ENCODE data around the gene LEP.

Gene LEP

GRCh38 chr7:128206017-128206746 lies 34.9 kb upstream of the LEP start:
- Mint-ChIP-seq H3K27ac (no peak overlapping the region), H3K4me1 (ENCODE audit: low read depth) (peaks cover 6% of the 10 kb centered on the region), H3K36me3 (ENCODE audit: low read depth) (no peaks in the 10 kb centered on the region), H3K9me3 (no peaks in the 10 kb centered on the region), H3K4me3 (no peak overlapping the region), H3K27me3 (ENCODE audit: low read depth) (peaks cover 35% of the 10 kb centered on the region)

GRCh38 chr7:128206747-128207500 lies 34.2 kb upstream of the LEP start:
- Mint-ChIP-seq H3K27ac (no peak overlapping the region), H3K36me3 (ENCODE audit: low read depth) (no peaks in the 10 kb centered on the region), H3K4me3 (no peak overlapping the region), H3K9me3 (no peaks in the 10 kb centered on the region), H3K27me3 (ENCODE audit: low read depth) (peaks cover 28% of the 10 kb centered on the region), H3K4me1 (ENCODE audit: low read depth) (peaks cover 1% of the 10 kb centered on the region)

- no peak overlapping the region for H3K4me3 Mint-ChIP-seq
- no peaks in the 10 kb centered on the region for H3K4me1 Mint-ChIP-seq (ENCODE audit: low read depth)
- no peak overlapping the region for H3K27ac Mint-ChIP-seq
- H3K27me3 Mint-ChIP-seq (ENCODE audit: low read depth): peaks cover 22% of the 10 kb centered on the region
- H3K9me3 Mint-ChIP-seq: no peaks in the 10 kb centered on the region
- H3K36me3 Mint-ChIP-seq (ENCODE audit: low read depth): no peaks in the 10 kb centered on the region
These were observed 33.5 kb upstream of the LEP start for GRCh38 chr7:128207609-128208008.

GRCh38 chr7:128209229-128210035 lies 31.6 kb upstream of the LEP start:
- Mint-ChIP-seq H3K36me3 (ENCODE audit: low read depth) (no peaks in the 10 kb centered on the region), H3K9me3 (no peaks in the 10 kb centered on the region), H3K27me3 (ENCODE audit: low read depth) (peaks cover 17% of the 10 kb centered on the region), H3K4me3 (no peak overlapping the region), H3K27ac (no peak overlapping the region), H3K4me1 (ENCODE audit: low read depth) (no peaks in the 10 kb centered on the region)

GRCh38 chr7:128210036-128210347 lies 31.1 kb upstream of the LEP start:
- no peaks in the 10 kb centered on the region for H3K4me1 Mint-ChIP-seq (ENCODE audit: low read depth)
- peaks cover 11% of the 10 kb centered on the region for H3K27me3 Mint-ChIP-seq (ENCODE audit: low read depth)
- no peaks in the 10 kb centered on the region for H3K36me3 Mint-ChIP-seq (ENCODE audit: low read depth)
- H3K9me3 Mint-ChIP-seq: no peaks in the 10 kb centered on the region
- no peak overlapping the region for H3K4me3 Mint-ChIP-seq
- H3K27ac Mint-ChIP-seq: no peak overlapping the region

GRCh38 chr7:128210590-128211570 lies 30.2 kb upstream of the LEP start:
- Mint-ChIP-seq H3K9me3 (no peaks in the 10 kb centered on the region), H3K36me3 (ENCODE audit: low read depth) (no peaks in the 10 kb centered on the region), H3K27me3 (ENCODE audit: low read depth) (peaks cover 12% of the 10 kb centered on the region), H3K27ac (no peak overlapping the region), H3K4me3 (no peak overlapping the region), H3K4me1 (ENCODE audit: low read depth) (no peaks in the 10 kb centered on the region)

GRCh38 chr7:128211626-128212025 lies 29.5 kb upstream of the LEP start:
- H3K4me1 Mint-ChIP-seq (ENCODE audit: low read depth): no peaks in the 10 kb centered on the region
- H3K4me3 Mint-ChIP-seq: no peak overlapping the region
- no peaks in the 10 kb centered on the region for H3K9me3 Mint-ChIP-seq
- H3K36me3 Mint-ChIP-seq (ENCODE audit: low read depth): no peaks in the 10 kb centered on the region
- H3K27ac Mint-ChIP-seq: no peak overlapping the region
- H3K27me3 Mint-ChIP-seq (ENCODE audit: low read depth): peaks cover 12% of the 10 kb centered on the region

- no peaks in the 10 kb centered on the region for H3K9me3 Mint-ChIP-seq
- no peak overlapping the region for H3K4me3 Mint-ChIP-seq
- H3K27ac Mint-ChIP-seq: no peak overlapping the region
These were observed 26.6 kb upstream of the LEP start for GRCh38 chr7:128214463-128214862.

GRCh38 chr7:128215281-128215680 lies 25.8 kb upstream of the LEP start:
- peaks cover 21% of the 10 kb centered on the region for H3K27me3 Mint-ChIP-seq (ENCODE audit: low read depth)

More at GRCh38 chr7:128214463-128214862, 26.6 kb upstream of the LEP start:
- Mint-ChIP-seq H3K4me1 (ENCODE audit: low read depth) (no peaks in the 10 kb centered on the region), H3K27me3 (ENCODE audit: low read depth) (peaks cover 21% of the 10 kb centered on the region), H3K36me3 (ENCODE audit: low read depth) (no peaks in the 10 kb centered on the region)

GRCh38 chr7:128215739-128216138 lies 25.3 kb upstream of the LEP start:
- no peak overlapping the region for H3K4me3 Mint-ChIP-seq
- peaks cover 24% of the 10 kb centered on the region for H3K27me3 Mint-ChIP-seq (ENCODE audit: low read depth)
- H3K27ac Mint-ChIP-seq: no peak overlapping the region
- H3K9me3 Mint-ChIP-seq: no peaks in the 10 kb centered on the region
- no peaks in the 10 kb centered on the region for H3K4me1 Mint-ChIP-seq (ENCODE audit: low read depth)
- H3K36me3 Mint-ChIP-seq (ENCODE audit: low read depth): no peaks in the 10 kb centered on the region

More at GRCh38 chr7:128215281-128215680, 25.8 kb upstream of the LEP start:
- Mint-ChIP-seq H3K9me3 (no peaks in the 10 kb centered on the region), H3K27ac (no peak overlapping the region), H3K4me1 (ENCODE audit: low read depth) (no peaks in the 10 kb centered on the region), H3K4me3 (no peak overlapping the region), H3K36me3 (ENCODE audit: low read depth) (no peaks in the 10 kb centered on the region)

GRCh38 chr7:128217030-128217805 lies 23.9 kb upstream of the LEP start:
- Mint-ChIP-seq H3K27ac (no peak overlapping the region), H3K27me3 (ENCODE audit: low read depth) (peaks cover 35% of the 10 kb centered on the region), H3K4me1 (ENCODE audit: low read depth) (no peaks in the 10 kb centered on the region), H3K36me3 (ENCODE audit: low read depth) (no peaks in the 10 kb centered on the region), H3K9me3 (no peaks in the 10 kb centered on the region), H3K4me3 (no peak overlapping the region)

GRCh38 chr7:128217967-128218652 lies 23.0 kb upstream of the LEP start:
- no peak overlapping the region for H3K4me3 Mint-ChIP-seq
- no peaks in the 10 kb centered on the region for H3K4me1 Mint-ChIP-seq (ENCODE audit: low read depth)
- H3K27me3 Mint-ChIP-seq (ENCODE audit: low read depth): peaks cover 38% of the 10 kb centered on the region
- H3K9me3 Mint-ChIP-seq: no peaks in the 10 kb centered on the region
- no peak overlapping the region for H3K27ac Mint-ChIP-seq
- no peaks in the 10 kb centered on the region for H3K36me3 Mint-ChIP-seq (ENCODE audit: low read depth)

- Mint-ChIP-seq H3K27ac (no peak overlapping the region), H3K4me1 (ENCODE audit: low read depth) (no peaks in the 10 kb centered on the region), H3K27me3 (ENCODE audit: low read depth) (peaks cover 35% of the 10 kb centered on the region), H3K36me3 (ENCODE audit: low read depth) (no peaks in the 10 kb centered on the region), H3K9me3 (no peaks in the 10 kb centered on the region), H3K4me3 (no peak overlapping the region)
These were observed 21.4 kb upstream of the LEP start for GRCh38 chr7:128219636-128220035.

Measured in T-helper 1 cell treated with Interleukin-12 subunit alpha and Interleukin-12 subunit beta and Interleukin-4 antibody, amounts not matched to agents 30 μg/mL and 1 μg/mL, for 36 hours (primary cell).